Mesenchymal stem cell (in vitro differentiated cells and primary cell): ENCODE data around the gene EOMES.
A peak's percentile ranks its signal among the peaks of the same experiment; 100 is the strongest.

Source experiments
- DNase-seq: peaks from one replicate; pipeline ENCODE4 v3.0.0-alpha.2; 2013
- H2AFZ ChIP-seq: one replicate; pipeline ENCODE4 v1.6.1; 2013; ENCODE audit warnings: low read depth, mild to moderate bottlenecking, control low read depth, inconsistent platforms, low read length, moderate library complexity
- H2AK5ac ChIP-seq: 2 replicates; pipeline ENCODE4 v1.6.1; 2013; ENCODE audit warnings: low read length, moderate library complexity, mild to moderate bottlenecking, inconsistent platforms; ENCODE audit not compliant: severe bottlenecking
- H2BK120ac ChIP-seq: one replicate; pipeline ENCODE4 v1.6.1; 2013; ENCODE audit warnings: low read depth, mild to moderate bottlenecking, inconsistent platforms, low read length, moderate library complexity
- H2BK12ac ChIP-seq, 2 experiments: one replicate each; pipeline ENCODE4 v1.6.1; 2013; ENCODE audit warnings: inconsistent platforms in 2 of 2, low read length in 2 of 2, mild to moderate bottlenecking in 2 of 2, moderate library complexity in 2 of 2, control low read depth in 1 of 2
- H2BK15ac ChIP-seq: one replicate; pipeline ENCODE4 v1.6.1; 2013; ENCODE audit warnings: mild to moderate bottlenecking, low read depth, inconsistent platforms; ENCODE audit not compliant: poor library complexity, severe bottlenecking
- H2BK5ac ChIP-seq: 2 replicates; pipeline ENCODE4 v1.6.1; 2013; ENCODE audit warnings: low read depth, mild to moderate bottlenecking, low read length, control low read depth, inconsistent platforms; ENCODE audit not compliant: poor library complexity, severe bottlenecking
- H3K14ac ChIP-seq, 2 experiments: one replicate each; pipeline ENCODE4 v1.6.1; 2013; ENCODE audit warnings: inconsistent platforms in 2 of 2, low read length in 2 of 2, control low read depth in 1 of 2, mild to moderate bottlenecking in 1 of 2, moderate library complexity in 1 of 2
- H3K18ac ChIP-seq, 2 experiments: one replicate each; pipeline ENCODE4 v1.6.1; 2013; ENCODE audit warnings: inconsistent platforms in 2 of 2, low read length in 2 of 2, control low read depth in 1 of 2, low read depth in 1 of 2, mild to moderate bottlenecking in 1 of 2
- H3K23ac ChIP-seq, 2 experiments: one replicate each; pipeline ENCODE4 v1.6.1; 2013; ENCODE audit warnings: inconsistent platforms in 2 of 2, low read length in 2 of 2, mild to moderate bottlenecking in 2 of 2, moderate library complexity in 2 of 2, control low read depth in 1 of 2
- H3K27ac ChIP-seq: 2 replicates; pipeline ENCODE4 v1.5.1; 2013; ENCODE audit warnings: mild to moderate bottlenecking, moderate library complexity, low read length, control low read depth, inconsistent platforms; ENCODE audit not compliant: poor library complexity, severe bottlenecking
- H3K27me3 ChIP-seq, 2 experiments: 2 replicates each; pipeline versions ENCODE4 v1.6.1 to v1.7.0; 2013; ENCODE audit warnings: low read length in 2 of 2, mild to moderate bottlenecking in 2 of 2, moderate library complexity in 2 of 2, control low read depth in 1 of 2, inconsistent platforms in 1 of 2; ENCODE audit not compliant: control insufficient read depth in 1 of 2, insufficient read depth in 1 of 2
- H3K36me3 ChIP-seq, 2 experiments: 2 replicates each; pipeline versions ENCODE4 v1.6.1 to v1.7.0; 2013; ENCODE audit warnings: low read length in 2 of 2, control low read depth in 1 of 2, inconsistent platforms in 1 of 2, low read depth in 1 of 2, mild to moderate bottlenecking in 1 of 2; ENCODE audit not compliant: insufficient read depth in 2 of 2, control insufficient read depth in 1 of 2
- H3K4ac ChIP-seq, 2 experiments: one replicate each; pipeline ENCODE4 v1.6.1; 2013; ENCODE audit warnings: inconsistent platforms in 2 of 2, low read length in 2 of 2, mild to moderate bottlenecking in 2 of 2, moderate library complexity in 2 of 2, control low read depth in 1 of 2, low read depth in 1 of 2
- H3K4me1 ChIP-seq: 2 replicates; pipeline ENCODE4 v1.6.1; 2013; ENCODE audit warnings: low read depth, low read length, control low read depth; ENCODE audit not compliant: control insufficient read depth, insufficient read depth
- H3K4me2 ChIP-seq: 2 replicates; pipeline ENCODE4 v1.6.1; 2013; ENCODE audit warnings: low read length, mild to moderate bottlenecking, inconsistent platforms; ENCODE audit not compliant: poor library complexity, severe bottlenecking
- H3K4me3 ChIP-seq, 2 experiments: 2 replicates each; pipeline versions ENCODE4 v1.5.1 to v1.7.0; 2013; ENCODE audit warnings: low read length in 2 of 2, mild to moderate bottlenecking in 2 of 2, control low read depth in 1 of 2, low read depth in 1 of 2; ENCODE audit not compliant: insufficient read depth in 1 of 2
- H3K79me1 ChIP-seq: replicated peaks from 2 replicates; pipeline ENCODE4 v1.6.1; 2013; ENCODE audit warnings: mild to moderate bottlenecking, control low read depth, low read length, inconsistent platforms; ENCODE audit not compliant: poor library complexity, severe bottlenecking
- H3K9ac ChIP-seq: 2 replicates; pipeline ENCODE4 v1.7.0; 2013; ENCODE audit warnings: mild to moderate bottlenecking, low read length, moderate library complexity
- H3K9me3 ChIP-seq: 2 replicates; pipeline ENCODE4 v1.7.0; 2013; ENCODE audit warnings: mild to moderate bottlenecking, low read length; ENCODE audit not compliant: control insufficient read depth
- H4K8ac ChIP-seq: one replicate; pipeline ENCODE4 v1.6.1; 2013; ENCODE audit warnings: inconsistent platforms, mild to moderate bottlenecking, low read length, moderate library complexity
- H4K91ac ChIP-seq: one replicate; pipeline ENCODE4 v1.6.1; 2013; ENCODE audit warnings: mild to moderate bottlenecking, low read length, inconsistent platforms
- WGBS: methylation state at CpG from one replicate; pipeline ENCODE4 v1.1.7; 2013; ENCODE audit warnings: mixed read lengths; 5-methylcytosine and 5-hydroxymethylcytosine counted together

Gene EOMES

GRCh38 chr3:27723815-27724458 is 1.8 kb upstream of the EOMES start:
- 13% methylated on average over 35 of the region's 37 CpGs for WGBS
- H3K9me3 ChIP-seq = no peaks in the 10 kb centered on the region
- H3K4me2 ChIP-seq = no peak overlapping the region
- no peak overlapping the region for H2BK5ac ChIP-seq
- no peak overlapping the region for H3K4ac ChIP-seq
- H4K91ac ChIP-seq = no peak overlapping the region
- H2BK12ac ChIP-seq = no peak overlapping the region
- H2AK5ac ChIP-seq = no peak overlapping the region
- H3K4me1 ChIP-seq = peaks cover 28% of the 10 kb centered on the region
- H3K9ac ChIP-seq = no peak overlapping the region
- H4K8ac ChIP-seq = no peak overlapping the region
- no peaks in the 10 kb centered on the region for H3K79me1 ChIP-seq
- H3K27ac ChIP-seq = no peak overlapping the region
- no peak overlapping the region for H3K14ac ChIP-seq
- no peak for DNase-seq
- H2BK120ac ChIP-seq = no peak overlapping the region
- H3K4me3 ChIP-seq = peak overlapping the region in 1 of 2 experiments; percentile 73
- H3K18ac ChIP-seq = no peak overlapping the region
- H2AFZ ChIP-seq = no peak overlapping the region
- H3K27me3 ChIP-seq = peaks cover 89 to 90% of the 10 kb centered on the region in 2 experiments
- H2BK15ac ChIP-seq = no peak overlapping the region
- H3K36me3 ChIP-seq = no peaks in the 10 kb centered on the region
- no peak overlapping the region for H3K23ac ChIP-seq

GRCh38 chr3:27723456-27723814 is 1.3 kb upstream of the EOMES start:
- Histone ChIP-seq H3K27me3 (peaks cover 85 to 88% of the 10 kb centered on the region in 2 experiments), H3K9ac (no peak overlapping the region), H2AK5ac (no peak overlapping the region), H2BK15ac (no peak overlapping the region), H3K4ac (no peak overlapping the region), H2BK120ac (no peak overlapping the region), H3K4me1 (peaks cover 24% of the 10 kb centered on the region), H3K4me2 (no peak overlapping the region), H4K91ac (no peak overlapping the region), H3K18ac (no peak overlapping the region), H3K79me1 (no peaks in the 10 kb centered on the region), H3K36me3 (no peaks in the 10 kb centered on the region), H4K8ac (no peak overlapping the region), H2BK12ac (no peak overlapping the region), H3K4me3 (peak overlapping the region in 1 of 2 experiments; percentile 73), H2AFZ (no peak overlapping the region), H3K14ac (no peak overlapping the region), H3K27ac (no peak overlapping the region), H2BK5ac (no peak overlapping the region), H3K9me3 (no peaks in the 10 kb centered on the region), H3K23ac (no peak overlapping the region)
- no peak for DNase-seq
- 14% methylated on average over 15 of the region's 15 CpGs for WGBS

DNA sequence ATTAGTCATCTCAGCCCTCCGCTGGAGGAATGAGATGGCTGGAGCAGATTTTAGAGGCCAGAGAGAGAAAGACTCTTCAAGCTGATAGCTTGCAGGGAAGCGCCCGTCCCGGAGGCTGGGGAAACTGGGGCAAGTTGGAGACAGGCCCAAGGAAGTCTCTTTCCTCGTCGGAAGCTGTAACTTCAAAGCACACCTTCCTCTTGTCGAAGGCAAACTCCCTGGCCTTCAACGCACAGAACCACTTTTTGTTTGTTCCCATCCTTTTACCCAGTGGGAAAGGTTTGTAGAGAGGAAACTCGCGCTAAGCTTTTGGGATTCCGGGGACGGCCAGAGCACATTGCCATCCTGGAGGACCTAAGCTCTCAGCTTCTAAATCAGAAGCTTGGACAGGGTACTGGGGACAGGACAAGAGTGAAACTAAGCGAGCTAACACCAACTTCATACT is 900 bp upstream of the EOMES start:
- Histone ChIP-seq H3K9ac (no peak overlapping the region), H2BK12ac (no peak overlapping the region), H3K4ac (no peak overlapping the region), H2BK120ac (no peak overlapping the region), H4K8ac (no peak overlapping the region), H3K4me1 (peaks cover 21% of the 10 kb centered on the region), H3K9me3 (no peaks in the 10 kb centered on the region), H3K27me3 (peaks cover 81 to 85% of the 10 kb centered on the region in 2 experiments), H2BK5ac (no peak overlapping the region), H3K79me1 (no peaks in the 10 kb centered on the region), H3K27ac (no peak overlapping the region), H3K36me3 (no peaks in the 10 kb centered on the region), H4K91ac (no peak overlapping the region), H2AK5ac (no peak overlapping the region), H2BK15ac (no peak overlapping the region), H2AFZ (no peak overlapping the region), H3K4me2 (no peak overlapping the region), H3K23ac (no peak overlapping the region), H3K4me3 (peak overlapping the region in 1 of 2 experiments; percentile 73), H3K14ac (no peak overlapping the region), H3K18ac (no peak overlapping the region)
- peak; percentile 14 for DNase-seq
- 2% methylated on average over 6 of the region's 13 CpGs for WGBS

DNA sequence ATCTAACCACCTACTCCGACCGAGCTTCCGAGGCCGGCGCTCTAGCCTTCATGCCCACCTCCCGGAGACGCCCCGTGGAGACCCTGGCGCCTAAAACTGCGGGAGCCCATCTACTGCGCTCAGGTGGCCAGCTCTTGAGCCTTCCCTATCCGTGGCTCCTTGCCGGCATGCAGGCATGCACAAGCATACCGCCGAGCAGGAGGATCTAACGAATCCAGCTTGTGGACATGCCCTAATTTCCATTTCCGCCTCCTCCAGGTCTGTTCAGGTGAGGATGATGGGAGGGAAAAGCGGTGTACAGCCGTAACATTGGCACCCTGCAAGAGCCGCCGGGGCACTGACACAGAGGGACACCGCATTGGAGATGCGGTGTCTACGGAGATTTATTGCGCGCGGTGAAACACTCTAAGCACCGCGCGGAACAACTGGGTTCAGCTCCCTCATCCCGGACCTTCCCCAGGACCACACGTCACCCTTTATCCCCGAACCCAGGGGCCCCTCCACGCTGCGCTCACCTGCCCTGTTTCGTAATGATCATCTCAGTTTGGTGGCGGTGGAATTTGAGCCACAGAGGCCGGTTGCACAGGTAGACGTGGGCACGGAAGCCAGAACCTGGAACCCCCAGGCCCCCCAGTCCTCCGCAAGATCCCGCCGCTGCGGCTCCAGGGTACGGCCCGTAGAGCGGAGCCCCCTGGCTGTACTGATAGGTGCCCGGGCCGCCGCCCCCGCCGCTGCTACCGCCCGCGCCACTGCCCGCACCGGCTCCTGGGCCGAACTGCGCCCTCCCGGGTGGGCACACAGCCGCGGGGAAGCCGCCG is 1.0 kb downstream of the EOMES start:
- Histone ChIP-seq H3K23ac (no peak overlapping the region), H3K36me3 (no peaks in the 10 kb centered on the region), H3K4me2 (peak overlapping the region; percentile 93), H4K8ac (no peak overlapping the region), H3K9ac (no peak overlapping the region), H2AK5ac (no peak overlapping the region), H2BK5ac (no peak overlapping the region), H3K14ac (no peak overlapping the region), H3K79me1 (no peaks in the 10 kb centered on the region), H3K27me3 (peaks cover 66 to 89% of the 10 kb centered on the region in 2 experiments), H3K4ac (no peak overlapping the region), H3K18ac (no peak overlapping the region), H2BK120ac (no peak overlapping the region), H2BK12ac (no peak overlapping the region), H3K4me1 (peaks cover 21% of the 10 kb centered on the region), H2AFZ (peak overlapping the region; percentile 29), H3K4me3 (peak overlapping the region; percentile 39 to 73), H3K9me3 (no peaks in the 10 kb centered on the region), H4K91ac (peak overlapping the region; percentile 27), H3K27ac (no peak overlapping the region), H2BK15ac (no peak overlapping the region)
- WGBS = under 1% methylated on average over 62 of the region's 64 CpGs
- DNase-seq = no peak
